C4-2B (cell line): ENCODE data around the gene LIMCH1.

Experiments used
- ZFX ChIP-seq: fragments of 450-650 bp; IDR thresholded peaks from 2 replicates; pipeline ENCODE4 v1.6.1; 2017
- TF ChIP-seq, protein P1 (sequence below): fragments of 450-650 bp; conservative IDR thresholded peaks from 2 replicates; pipeline ENCODE4 v1.5.1; 2017; ENCODE audit warnings: mild to moderate bottlenecking

DNA sequence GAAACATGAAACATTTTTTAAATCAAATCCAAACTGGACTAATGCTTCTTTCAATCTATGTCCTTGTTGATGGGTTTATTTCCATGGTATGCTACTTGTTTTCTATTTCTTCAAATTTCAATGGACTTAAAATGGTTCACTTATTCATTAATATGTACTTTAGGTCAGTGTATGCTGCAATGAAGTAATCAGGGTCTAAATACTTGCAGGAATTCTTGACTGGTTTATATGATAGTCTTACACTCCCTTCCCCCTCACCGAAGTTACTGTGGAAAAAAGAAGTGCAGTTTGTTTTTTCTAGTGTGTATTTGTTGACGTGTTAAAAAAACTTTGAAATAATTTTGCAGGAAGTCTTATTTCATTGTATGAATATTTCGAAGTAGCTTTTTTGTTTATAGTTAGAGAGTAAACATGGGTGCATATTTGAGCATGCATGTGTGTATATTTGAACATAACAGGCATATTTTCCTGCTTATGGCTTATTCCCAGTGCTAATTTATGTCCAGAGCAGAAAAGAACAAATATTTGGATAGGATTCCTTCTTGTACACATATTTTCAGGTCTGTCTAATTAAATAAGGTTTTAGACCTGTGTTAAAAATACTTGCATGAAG, 65.0 kb downstream of the LIMCH1 start:
- TF ChIP-seq, protein P1, sequence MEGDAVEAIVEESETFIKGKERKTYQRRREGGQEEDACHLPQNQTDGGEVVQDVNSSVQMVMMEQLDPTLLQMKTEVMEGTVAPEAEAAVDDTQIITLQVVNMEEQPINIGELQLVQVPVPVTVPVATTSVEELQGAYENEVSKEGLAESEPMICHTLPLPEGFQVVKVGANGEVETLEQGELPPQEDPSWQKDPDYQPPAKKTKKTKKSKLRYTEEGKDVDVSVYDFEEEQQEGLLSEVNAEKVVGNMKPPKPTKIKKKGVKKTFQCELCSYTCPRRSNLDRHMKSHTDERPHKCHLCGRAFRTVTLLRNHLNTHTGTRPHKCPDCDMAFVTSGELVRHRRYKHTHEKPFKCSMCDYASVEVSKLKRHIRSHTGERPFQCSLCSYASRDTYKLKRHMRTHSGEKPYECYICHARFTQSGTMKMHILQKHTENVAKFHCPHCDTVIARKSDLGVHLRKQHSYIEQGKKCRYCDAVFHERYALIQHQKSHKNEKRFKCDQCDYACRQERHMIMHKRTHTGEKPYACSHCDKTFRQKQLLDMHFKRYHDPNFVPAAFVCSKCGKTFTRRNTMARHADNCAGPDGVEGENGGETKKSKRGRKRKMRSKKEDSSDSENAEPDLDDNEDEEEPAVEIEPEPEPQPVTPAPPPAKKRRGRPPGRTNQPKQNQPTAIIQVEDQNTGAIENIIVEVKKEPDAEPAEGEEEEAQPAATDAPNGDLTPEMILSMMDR, result no peak
- no peak for TF ChIP-seq ZFX
